ENCODE measurements around the gene RPP21. TPM values are rescaled to one million over a fixed set of nuclear protein-coding genes. Genes with fewer than 3 reads are reported as not detected.

The RPP21 gene
- total RNA-seq, 1 donor from 2014 or later, result 48.8 TPM

GRCh38 chr6:30329331-30329730 is 15.6 kb upstream of the RPP21 start:
- H3K9me3 Mint-ChIP-seq (ENCODE audit: unreplicated experiment), result no peaks in the 10 kb centered on the region
- peaks cover 23% of the 10 kb centered on the region for H3K4me1 Mint-ChIP-seq (ENCODE audit: unreplicated experiment)
- TF ChIP-seq, protein P1, sequence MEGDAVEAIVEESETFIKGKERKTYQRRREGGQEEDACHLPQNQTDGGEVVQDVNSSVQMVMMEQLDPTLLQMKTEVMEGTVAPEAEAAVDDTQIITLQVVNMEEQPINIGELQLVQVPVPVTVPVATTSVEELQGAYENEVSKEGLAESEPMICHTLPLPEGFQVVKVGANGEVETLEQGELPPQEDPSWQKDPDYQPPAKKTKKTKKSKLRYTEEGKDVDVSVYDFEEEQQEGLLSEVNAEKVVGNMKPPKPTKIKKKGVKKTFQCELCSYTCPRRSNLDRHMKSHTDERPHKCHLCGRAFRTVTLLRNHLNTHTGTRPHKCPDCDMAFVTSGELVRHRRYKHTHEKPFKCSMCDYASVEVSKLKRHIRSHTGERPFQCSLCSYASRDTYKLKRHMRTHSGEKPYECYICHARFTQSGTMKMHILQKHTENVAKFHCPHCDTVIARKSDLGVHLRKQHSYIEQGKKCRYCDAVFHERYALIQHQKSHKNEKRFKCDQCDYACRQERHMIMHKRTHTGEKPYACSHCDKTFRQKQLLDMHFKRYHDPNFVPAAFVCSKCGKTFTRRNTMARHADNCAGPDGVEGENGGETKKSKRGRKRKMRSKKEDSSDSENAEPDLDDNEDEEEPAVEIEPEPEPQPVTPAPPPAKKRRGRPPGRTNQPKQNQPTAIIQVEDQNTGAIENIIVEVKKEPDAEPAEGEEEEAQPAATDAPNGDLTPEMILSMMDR (IDR thresholded peaks at IDR 0.05), result no peak
- H3K27ac Mint-ChIP-seq (ENCODE audit: unreplicated experiment), result no peak overlapping the region
- H3K27me3 Mint-ChIP-seq (ENCODE audit: unreplicated experiment), result no peaks in the 10 kb centered on the region
- no peak overlapping the region for H3K4me3 Mint-ChIP-seq (ENCODE audit: unreplicated experiment)
- DNase-seq (ENCODE audit: extremely low spot score, unreplicated experiment), result no peak
- peaks cover 28% of the 10 kb centered on the region for H3K36me3 Mint-ChIP-seq (ENCODE audit: unreplicated experiment)

- H3K9me3 Mint-ChIP-seq (ENCODE audit: unreplicated experiment), result no peaks in the 10 kb centered on the region
- no peak overlapping the region for H3K4me3 Mint-ChIP-seq (ENCODE audit: unreplicated experiment)
- TF ChIP-seq, protein P1 (IDR thresholded peaks at IDR 0.05), result no peak
- peaks cover 50% of the 10 kb centered on the region for H3K36me3 Mint-ChIP-seq (ENCODE audit: unreplicated experiment)
- no peak overlapping the region for H3K27ac Mint-ChIP-seq (ENCODE audit: unreplicated experiment)
- DNase-seq (ENCODE audit: extremely low spot score, unreplicated experiment), result no peak
- H3K27me3 Mint-ChIP-seq (ENCODE audit: unreplicated experiment), result no peaks in the 10 kb centered on the region
- peaks cover 10% of the 10 kb centered on the region for H3K4me1 Mint-ChIP-seq (ENCODE audit: unreplicated experiment)
Measured at GRCh38 chr6:30331981-30332380, 13.0 kb upstream of the RPP21 start.

DNA sequence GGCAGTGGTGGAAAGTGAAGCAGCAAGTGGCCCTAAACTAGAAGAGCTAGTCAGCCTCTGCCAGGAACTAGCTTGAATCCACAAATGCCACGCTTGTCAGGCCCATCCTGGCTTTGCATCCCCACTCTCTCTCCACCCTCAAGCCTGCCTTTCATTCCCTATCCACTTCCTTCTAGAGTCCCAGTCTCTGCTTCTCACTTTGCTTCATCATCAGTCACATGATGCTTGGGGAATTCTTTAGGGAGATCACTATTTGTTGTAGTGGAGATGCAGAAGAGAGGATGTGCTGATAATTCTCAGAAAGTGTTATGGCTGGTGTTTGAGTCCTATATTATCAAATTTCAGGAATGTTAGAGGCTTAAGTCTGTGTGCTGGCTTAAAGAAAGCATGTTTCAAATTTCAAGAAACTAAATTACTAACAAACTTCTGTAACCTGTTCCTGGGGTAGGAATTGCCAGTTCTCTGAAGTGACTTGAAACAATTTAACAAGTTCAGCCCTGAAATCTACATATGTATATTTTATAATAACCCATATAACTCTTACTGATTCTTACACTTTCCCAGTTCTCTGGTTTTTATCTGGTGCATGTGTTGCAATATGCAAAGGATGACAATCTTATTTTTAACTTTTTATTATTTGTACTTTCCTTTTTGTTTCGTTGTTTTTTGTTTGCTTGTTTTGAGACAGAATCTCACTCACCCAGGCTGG is 10.7 kb upstream of the RPP21 start:
- Mint-ChIP-seq H3K27ac (ENCODE audit: unreplicated experiment) (no peak overlapping the region), H3K36me3 (ENCODE audit: unreplicated experiment) (peaks cover 46% of the 10 kb centered on the region), H3K4me3 (ENCODE audit: unreplicated experiment) (no peak overlapping the region), H3K4me1 (ENCODE audit: unreplicated experiment) (no peaks in the 10 kb centered on the region), H3K27me3 (ENCODE audit: unreplicated experiment) (no peaks in the 10 kb centered on the region), H3K9me3 (ENCODE audit: unreplicated experiment) (no peaks in the 10 kb centered on the region)
- no peak for DNase-seq (ENCODE audit: extremely low spot score, unreplicated experiment)
- TF ChIP-seq, protein P1 (IDR thresholded peaks at IDR 0.05), result no peak

- H3K27me3 Mint-ChIP-seq (ENCODE audit: unreplicated experiment), result no peaks in the 10 kb centered on the region
- TF ChIP-seq, protein P1 (IDR thresholded peaks at IDR 0.05), result no peak
- H3K27ac Mint-ChIP-seq (ENCODE audit: unreplicated experiment), result no peak overlapping the region
- no peak for DNase-seq (ENCODE audit: extremely low spot score, unreplicated experiment)
- peaks cover 35% of the 10 kb centered on the region for H3K36me3 Mint-ChIP-seq (ENCODE audit: unreplicated experiment)
- H3K4me3 Mint-ChIP-seq (ENCODE audit: unreplicated experiment), result no peak overlapping the region
- no peaks in the 10 kb centered on the region for H3K9me3 Mint-ChIP-seq (ENCODE audit: unreplicated experiment)
- H3K4me1 Mint-ChIP-seq (ENCODE audit: unreplicated experiment), result peaks cover 5% of the 10 kb centered on the region
Measured at GRCh38 chr6:30340589-30341054, 4.3 kb upstream of the RPP21 start.

GRCh38 chr6:30341218-30341617 is 3.7 kb upstream of the RPP21 start:
- Mint-ChIP-seq H3K9me3 (ENCODE audit: unreplicated experiment) (no peaks in the 10 kb centered on the region), H3K36me3 (ENCODE audit: unreplicated experiment) (peaks cover 32% of the 10 kb centered on the region), H3K27ac (ENCODE audit: unreplicated experiment) (no peak overlapping the region), H3K27me3 (ENCODE audit: unreplicated experiment) (no peaks in the 10 kb centered on the region), H3K4me3 (ENCODE audit: unreplicated experiment) (no peak overlapping the region), H3K4me1 (ENCODE audit: unreplicated experiment) (peaks cover 11% of the 10 kb centered on the region)
- no peak for DNase-seq (ENCODE audit: extremely low spot score, unreplicated experiment)
- TF ChIP-seq, protein P1 (IDR thresholded peaks at IDR 0.05), result no peak

Data from osteocyte (in vitro differentiated cells).